HG03575 (cell line): ENCODE measurements around the gene RARRES2.

Source experiments
- ATAC-seq: cut with Tn5 transposase; IDR thresholded peaks from one replicate; pipeline ENCODE4 v1.9.1; 2021; ENCODE audit not compliant: unreplicated experiment, insufficient number of reproducible peaks, low FRiP score; ENCODE audit errors: extremely low read depth

Gene RARRES2

GRCh38 chr7:150343225-150343624, 1.8 kb upstream of the RARRES2 start:
- ATAC-seq: no peak

GRCh38 chr7:150342121-150342408, 636 bp upstream of the RARRES2 start:
- ATAC-seq: no peak

GRCh38 chr7:150340875-150341262, 560 bp downstream of the RARRES2 start:
- ATAC-seq: no peak

GRCh38 chr7:150340024-150340749, 1.2 kb downstream of the RARRES2 start:
- no peak for ATAC-seq

GRCh38 chr7:150339409-150339809, 2.0 kb downstream of the RARRES2 start:
- ATAC-seq: no peak

- ATAC-seq: no peak
Measured at GRCh38 chr7:150338166-150338829, 3.1 kb downstream of the RARRES2 start.

- no peak for ATAC-seq
Measured at GRCh38 chr7:150337659-150338081, 3.8 kb downstream of the RARRES2 start.

GRCh38 chr7:150337179-150337578, 4.2 kb downstream of the RARRES2 start:
- ATAC-seq: no peak

GRCh38 chr7:150336746-150337145, 4.7 kb downstream of the RARRES2 start:
- ATAC-seq: no peak

- no peak for ATAC-seq
Measured at GRCh38 chr7:150335774-150336112, 5.7 kb downstream of the RARRES2 start.

- no peak for ATAC-seq
Measured at GRCh38 chr7:150335108-150335773, 6.2 kb downstream of the RARRES2 start.

GRCh38 chr7:150334108-150334507, 7.3 kb downstream of the RARRES2 start:
- no peak for ATAC-seq

- no peak for ATAC-seq
Measured at GRCh38 chr7:150333659-150334058, 7.8 kb downstream of the RARRES2 start.

GRCh38 chr7:150332852-150333635, 8.4 kb downstream of the RARRES2 start:
- no peak for ATAC-seq

GRCh38 chr7:150330211-150330885, 11.1 kb downstream of the RARRES2 start:
- ATAC-seq: no peak

- ATAC-seq: no peak
Measured at GRCh38 chr7:150329331-150330120, 11.9 kb downstream of the RARRES2 start.

GRCh38 chr7:150327308-150327707, 14.1 kb downstream of the RARRES2 start:
- no peak for ATAC-seq

- ATAC-seq: no peak
Measured at GRCh38 chr7:150326657-150327268, 14.7 kb downstream of the RARRES2 start.
